ENCODE measurements around the gene CLIC4.

- no peak for TF ChIP-seq CTCF (IDR thresholded peaks at IDR 0.05)
- no peak for TF ChIP-seq POLR2A (IDR thresholded peaks at IDR 0.05)
Observed at GRCh38 chr1:24735509-24736375, 9.5 kb upstream of the CLIC4 start.
